MM.1S (cell line): ENCODE measurements around the gene SHC2.

ENCODE experiments used
- CTCF ChIP-seq: fragments of 300-600 bp; sonication (generic); IDR thresholded peaks from 2 replicates; pipeline ENCODE4 v1.5.1; 2016; ENCODE audit warnings: antibody characterized with exemption, low read length, mixed read lengths
- EZH2 ChIP-seq: fragments of 300-600 bp; sonication (generic); optimal IDR thresholded peaks from 2 replicates; pipeline ENCODE3; 2017; ENCODE audit warnings: low read depth, mild to moderate bottlenecking, antibody characterized with exemption, low read length, mixed read lengths
- EZH2phosphoT487 ChIP-seq: fragments of 300-600 bp; sonication (generic); IDR thresholded peaks from 2 replicates; pipeline ENCODE4 v1.6.1; 2018; ENCODE audit warnings: antibody characterized with exemption, low read length

DNA sequence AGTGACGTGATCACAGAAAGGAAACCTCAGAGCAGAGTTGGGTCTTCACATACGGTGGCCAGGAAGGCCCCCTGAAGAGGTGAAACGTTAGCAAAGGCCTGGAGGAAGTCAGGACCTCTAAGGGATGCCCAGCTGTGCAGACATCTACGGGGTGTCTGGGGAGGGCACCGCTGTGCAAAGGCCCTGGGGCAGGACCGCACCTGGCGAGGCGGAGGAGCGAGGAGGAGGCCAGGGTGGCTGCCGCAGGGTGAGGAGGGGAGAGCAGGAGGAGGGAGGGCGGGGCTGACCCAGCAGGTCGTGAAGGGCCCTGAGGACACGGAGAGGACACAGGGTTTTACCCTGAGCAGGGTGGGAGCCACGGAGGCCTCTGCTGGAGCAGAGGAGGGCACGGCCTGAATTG lies 23.7 kb upstream of the SHC2 start:
- TF ChIP-seq CTCF (no peak), EZH2 (no peak), EZH2phosphoT487 (no peak)
